ENCODE measurements around the gene HEYL. TPM values are rescaled to one million over a fixed set of nuclear protein-coding genes. Genes with fewer than 3 reads are reported as not detected.
A peak's percentile ranks its signal among the peaks of the same experiment; 100 is the strongest.
"Not testable (repeated sequence)": the region's sequence is repeated elsewhere in the genome, so short reads cannot be mapped to it uniquely, and the experiment has no call there.

The HEYL gene
- total RNA-seq, 1 donor from 2014 or later, result 1.3 TPM

- H3K4me3 ChIP-seq (ENCODE audit: low read depth, low read length), result no peak overlapping the region
- peak; percentile 72 for TF ChIP-seq CTCF (conservative IDR thresholded peaks at IDR 0.05; ENCODE audit: low read depth, low read length)
- DNase-seq (ENCODE audit: low read depth), result no peak
Measured at GRCh38 chr1:39609618-39610331, 29.7 kb downstream of the HEYL start.

GRCh38 chr1:39608921-39609320, 30.5 kb downstream of the HEYL start:
- TF ChIP-seq CTCF (conservative IDR thresholded peaks at IDR 0.05; ENCODE audit: low read depth, low read length), result no peak

GRCh38 chr1:39603677-39604076, 35.8 kb downstream of the HEYL start:
- not testable (repeated sequence) for DNase-seq (ENCODE audit: low read depth); H3K4me3 ChIP-seq (ENCODE audit: low read depth, low read length)

More at GRCh38 chr1:39608921-39609320, 30.5 kb downstream of the HEYL start:
- DNase-seq (ENCODE audit: low read depth), result no peak
- H3K4me3 ChIP-seq (ENCODE audit: low read depth, low read length), result no peak overlapping the region

GRCh38 chr1:39601667-39602255, 37.7 kb downstream of the HEYL start:
- not testable (repeated sequence) for H3K4me3 ChIP-seq (ENCODE audit: low read depth, low read length); DNase-seq (ENCODE audit: low read depth)

GRCh38 chr1:39596163-39596562, 43.3 kb downstream of the HEYL start:
- no peak overlapping the region for H3K4me3 ChIP-seq (ENCODE audit: low read depth, low read length)
- TF ChIP-seq CTCF (conservative IDR thresholded peaks at IDR 0.05; ENCODE audit: low read depth, low read length), result no peak
- DNase-seq (ENCODE audit: low read depth), result no peak

- DNase-seq (ENCODE audit: low read depth), result no peak
- no peak overlapping the region for H3K4me3 ChIP-seq (ENCODE audit: low read depth, low read length)
- TF ChIP-seq CTCF (conservative IDR thresholded peaks at IDR 0.05; ENCODE audit: low read depth, low read length), result no peak
Measured at GRCh38 chr1:39593386-39593785, 46.1 kb downstream of the HEYL start.

GRCh38 chr1:39592069-39592468, 47.4 kb downstream of the HEYL start:
- H3K4me3 ChIP-seq (ENCODE audit: low read depth, low read length), result no peak overlapping the region
- no peak for DNase-seq (ENCODE audit: low read depth)

More at GRCh38 chr1:39592069-39592468, 47.4 kb downstream of the HEYL start:
- no peak for TF ChIP-seq CTCF (conservative IDR thresholded peaks at IDR 0.05; ENCODE audit: low read depth, low read length)
